Activated CD8-positive, alpha-beta memory T cell treated with anti-CD3 and anti-CD28 coated beads, Interleukin-2, amount 50 U/mL, for 1 hour (primary cell): Measurements from ENCODE around the gene SNN.

Source experiments
- DNase-seq: peaks from one replicate; pipeline ENCODE4 v3.0.0-alpha.2; 2020; ENCODE audit errors: extremely low read depth

SNN gene

GRCh38 chr16:11698271-11698689 is 30.0 kb downstream of the SNN start:
- no peak for DNase-seq

GRCh38 chr16:11699234-11699894 is 31.1 kb downstream of the SNN start:
- DNase-seq, result no peak

- DNase-seq, result no peak
Measured at GRCh38 chr16:11700264-11701029, 32.2 kb downstream of the SNN start.

- DNase-seq, result no peak
Measured at GRCh38 chr16:11705311-11706025, 37.2 kb downstream of the SNN start.

GRCh38 chr16:11706180-11706742 is 38.0 kb downstream of the SNN start:
- DNase-seq, result no peak

- no peak for DNase-seq
Measured at GRCh38 chr16:11707679-11708197, 39.5 kb downstream of the SNN start.

GRCh38 chr16:11708421-11708820 is 40.2 kb downstream of the SNN start:
- DNase-seq, result no peak

- no peak for DNase-seq
Measured at GRCh38 chr16:11711662-11712061, 43.4 kb downstream of the SNN start.

- no peak for DNase-seq
Measured at GRCh38 chr16:11712122-11712521, 43.9 kb downstream of the SNN start.

GRCh38 chr16:11715246-11715947 is 47.1 kb downstream of the SNN start:
- DNase-seq, result no peak

- no peak for DNase-seq
Measured at GRCh38 chr16:11716336-11716735, 48.1 kb downstream of the SNN start.

- DNase-seq, result no peak
Measured at GRCh38 chr16:11717811-11718210, 49.6 kb downstream of the SNN start.

GRCh38 chr16:11719171-11719570 is 50.9 kb downstream of the SNN start:
- DNase-seq, result no peak

- DNase-seq, result no peak
Measured at GRCh38 chr16:11719762-11720161, 51.5 kb downstream of the SNN start.

- no peak for DNase-seq
Measured at GRCh38 chr16:11721781-11722467, 53.7 kb downstream of the SNN start.

- DNase-seq, result no peak
Measured at GRCh38 chr16:11722468-11722808, 54.2 kb downstream of the SNN start.

- DNase-seq, result no peak
Measured at GRCh38 chr16:11725457-11725856, 57.2 kb downstream of the SNN start.

GRCh38 chr16:11726008-11726407 is 57.8 kb downstream of the SNN start:
- DNase-seq, result no peak

GRCh38 chr16:11727796-11728543 is 59.7 kb downstream of the SNN start:
- DNase-seq, result no peak
